NCI-H2081 treated with DMSO at 0.1 percent for 48 hours (cell line): ENCODE measurements around the gene LRRC8E.
"Not testable (repeated sequence)": the region's sequence is repeated elsewhere in the genome, so short reads cannot be mapped to it uniquely, and the experiment has no call there.

Experiments used
- DNase-seq: peaks from one replicate; lab custom pipeline; 2025; lab: John Stamatoyannopoulos, UW

The LRRC8E gene

GRCh38 chr19:7908742-7909461 lies 20.6 kb downstream of the LRRC8E start:
- no peak for DNase-seq

- no peak for DNase-seq
Measured at GRCh38 chr19:7909471-7910067, 21.3 kb downstream of the LRRC8E start.

GRCh38 chr19:7910321-7911161 lies 22.2 kb downstream of the LRRC8E start:
- no peak for DNase-seq

- DNase-seq: no peak
Measured at GRCh38 chr19:7911508-7912143, 23.3 kb downstream of the LRRC8E start.

- no peak for DNase-seq
Measured at GRCh38 chr19:7912144-7912696, 23.9 kb downstream of the LRRC8E start.

- no peak for DNase-seq
Measured at GRCh38 chr19:7912697-7913564, 24.6 kb downstream of the LRRC8E start.

GRCh38 chr19:7913652-7914051 lies 25.3 kb downstream of the LRRC8E start:
- no peak for DNase-seq

- no peak for DNase-seq
Measured at GRCh38 chr19:7914099-7914498, 25.8 kb downstream of the LRRC8E start.

GRCh38 chr19:7914598-7915045 lies 26.3 kb downstream of the LRRC8E start, which contains the start of gene TGFBR3L:
Gene TGFBR3L (plus strand): TSS chr19:7914830.
- no peak for DNase-seq

- DNase-seq: no peak
Measured at GRCh38 chr19:7915250-7916102, 27.2 kb downstream of the LRRC8E start.

- DNase-seq: no peak
Measured at GRCh38 chr19:7916103-7916954, 28.0 kb downstream of the LRRC8E start.

- DNase-seq: no peak
Measured at GRCh38 chr19:7916955-7917266, 28.6 kb downstream of the LRRC8E start.

GRCh38 chr19:7917267-7918061 lies 29.2 kb downstream of the LRRC8E start:
- no peak for DNase-seq

- DNase-seq: not testable (repeated sequence)
Measured at GRCh38 chr19:7918062-7918614, 29.8 kb downstream of the LRRC8E start.

- no peak for DNase-seq
Measured at GRCh38 chr19:7918615-7919421, 30.5 kb downstream of the LRRC8E start.

GRCh38 chr19:7919610-7920518 lies 31.6 kb downstream of the LRRC8E start, which contains the start of gene SNAPC2:
Gene SNAPC2 (plus strand): TSS chr19:7920338. CDS start chr19:7920367, 29 bp downstream.
- DNase-seq: peak; percentile 57
